ENCODE results near the gene FAM167B.

DNA sequence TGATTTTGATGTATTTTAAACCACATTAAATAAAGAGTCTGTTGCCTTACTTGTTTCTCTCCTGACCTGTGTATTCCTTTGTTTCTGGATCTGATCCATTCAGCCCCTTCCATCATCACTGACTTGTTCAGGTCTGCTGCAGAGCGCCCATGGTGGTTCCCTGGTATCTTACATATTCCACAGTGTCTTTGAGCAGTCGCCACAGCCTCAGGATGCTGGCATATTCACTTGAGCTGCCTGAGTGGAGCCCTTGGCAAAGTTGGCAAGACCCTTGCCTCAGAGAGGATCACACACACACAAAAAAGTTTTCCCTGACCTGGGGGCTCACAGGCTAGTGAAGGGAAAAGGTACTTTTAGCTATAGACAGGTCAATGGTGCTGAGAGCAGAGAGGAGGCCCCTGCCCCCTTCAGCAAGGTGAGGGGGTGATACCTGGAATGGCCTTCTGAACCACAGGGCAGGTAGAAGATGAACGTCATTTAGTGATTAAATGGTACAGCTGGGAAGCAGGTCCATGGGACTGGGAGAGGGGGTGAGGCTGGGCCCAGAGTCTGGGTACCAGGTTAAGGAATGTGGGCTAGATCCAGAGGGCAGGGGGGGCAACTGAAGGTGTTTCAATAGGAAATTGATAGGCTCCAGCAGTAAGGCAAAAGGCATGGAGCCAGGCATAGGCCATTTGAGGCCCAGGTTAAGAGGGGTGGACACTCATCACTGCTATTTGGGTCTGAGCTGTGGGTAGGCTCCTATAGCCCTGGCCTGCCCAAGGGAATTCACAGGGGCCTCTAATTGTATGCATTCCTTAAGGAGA is 48.6 kb upstream of the FAM167B start:
- TF ChIP-seq EZH2 (IDR thresholded peaks at IDR 0.05; ENCODE audit: borderline replicate concordance, insufficient read depth, low read depth, low read length, poor library complexity, severe bottlenecking): no peak
- TF ChIP-seq, protein P1, sequence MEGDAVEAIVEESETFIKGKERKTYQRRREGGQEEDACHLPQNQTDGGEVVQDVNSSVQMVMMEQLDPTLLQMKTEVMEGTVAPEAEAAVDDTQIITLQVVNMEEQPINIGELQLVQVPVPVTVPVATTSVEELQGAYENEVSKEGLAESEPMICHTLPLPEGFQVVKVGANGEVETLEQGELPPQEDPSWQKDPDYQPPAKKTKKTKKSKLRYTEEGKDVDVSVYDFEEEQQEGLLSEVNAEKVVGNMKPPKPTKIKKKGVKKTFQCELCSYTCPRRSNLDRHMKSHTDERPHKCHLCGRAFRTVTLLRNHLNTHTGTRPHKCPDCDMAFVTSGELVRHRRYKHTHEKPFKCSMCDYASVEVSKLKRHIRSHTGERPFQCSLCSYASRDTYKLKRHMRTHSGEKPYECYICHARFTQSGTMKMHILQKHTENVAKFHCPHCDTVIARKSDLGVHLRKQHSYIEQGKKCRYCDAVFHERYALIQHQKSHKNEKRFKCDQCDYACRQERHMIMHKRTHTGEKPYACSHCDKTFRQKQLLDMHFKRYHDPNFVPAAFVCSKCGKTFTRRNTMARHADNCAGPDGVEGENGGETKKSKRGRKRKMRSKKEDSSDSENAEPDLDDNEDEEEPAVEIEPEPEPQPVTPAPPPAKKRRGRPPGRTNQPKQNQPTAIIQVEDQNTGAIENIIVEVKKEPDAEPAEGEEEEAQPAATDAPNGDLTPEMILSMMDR (IDR thresholded peaks at IDR 0.05): no peak

All from B cell (primary cell).